Measurements from ENCODE around the gene DLEC1.
"Not testable (repeated sequence)": the region's sequence is repeated elsewhere in the genome, so short reads cannot be mapped to it uniquely, and the experiment has no call there.

The DLEC1 gene

DNA sequence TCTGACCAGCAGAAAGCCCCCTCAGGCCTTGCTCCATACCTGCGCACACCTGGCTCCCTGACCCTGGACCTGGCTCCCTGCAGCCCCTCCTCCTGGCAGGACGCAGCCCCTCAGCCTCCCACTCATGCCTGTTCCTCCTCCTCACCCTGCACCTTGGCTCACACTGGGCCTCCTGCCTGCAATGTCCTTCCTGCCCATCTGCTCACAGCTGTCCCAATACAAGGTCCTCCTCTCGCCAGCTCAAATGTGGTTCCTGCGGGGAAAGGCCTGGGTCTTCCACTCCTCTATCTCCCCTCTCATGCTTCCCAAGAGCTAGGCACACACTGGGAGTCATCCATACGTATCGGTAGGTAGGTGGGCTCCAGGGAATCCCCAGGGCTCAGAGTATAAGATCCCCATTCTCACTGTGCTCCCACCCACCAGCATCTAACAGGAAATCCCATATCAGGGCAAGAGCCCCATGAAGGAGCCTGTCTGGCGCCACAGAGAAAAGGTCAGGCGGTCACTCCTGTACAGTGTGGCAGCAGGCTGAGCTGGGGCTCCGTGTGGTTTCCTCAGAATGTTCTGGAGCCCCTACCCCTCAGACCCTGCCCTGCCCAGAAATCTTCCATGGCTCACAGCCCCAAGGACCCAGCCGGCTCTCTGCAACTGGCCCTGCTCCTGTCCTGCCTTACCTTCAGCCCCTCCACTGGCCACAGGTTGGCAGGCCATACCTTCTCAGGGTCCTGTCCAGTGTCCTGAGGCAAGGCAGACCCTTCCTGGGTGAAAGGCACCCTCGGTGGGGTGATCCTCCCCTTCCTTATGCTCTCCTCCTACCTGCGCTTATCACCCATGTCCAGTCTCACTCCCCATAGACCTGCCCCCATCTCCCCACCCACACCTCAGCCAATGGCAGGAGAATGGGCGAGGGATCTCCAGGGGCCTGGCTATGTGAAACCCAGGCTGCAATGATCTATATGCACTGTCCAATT, 20.4 kb upstream of the DLEC1 start:
- DNase-seq: no peak

DNA sequence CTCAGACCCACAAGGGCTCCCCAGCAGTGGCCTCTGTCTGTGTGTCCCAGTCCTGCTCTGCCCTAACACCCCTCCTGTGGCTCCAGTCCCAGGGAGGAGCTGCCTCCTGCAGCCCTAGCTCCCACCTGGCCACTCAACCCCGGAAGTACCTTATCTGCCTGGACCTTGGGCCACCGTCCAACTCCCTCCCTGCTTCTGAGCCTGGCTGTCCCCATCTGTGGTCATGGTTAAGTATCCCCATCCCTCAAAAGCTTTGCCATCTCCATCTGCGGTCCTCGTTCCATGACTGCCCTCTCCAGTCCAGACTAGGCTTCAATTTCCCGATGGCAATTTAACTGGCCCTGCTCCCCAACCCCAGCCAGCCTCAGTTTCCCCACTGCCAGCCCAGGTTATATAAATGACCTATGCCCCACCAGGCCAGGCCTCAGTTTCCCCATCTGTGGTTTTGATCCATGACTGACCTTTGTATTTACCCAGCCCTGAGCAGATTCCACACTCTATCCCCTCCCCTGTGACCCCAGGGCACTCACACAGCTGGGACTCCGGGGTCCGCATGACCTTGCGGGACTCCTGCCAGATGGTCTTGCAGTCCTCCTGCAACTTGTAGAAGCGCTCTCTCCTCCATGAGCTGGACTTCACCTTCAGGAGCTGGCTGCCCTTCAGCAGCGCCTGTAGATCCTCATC, 19.2 kb upstream of the DLEC1 start:
- no peak for DNase-seq

DNA sequence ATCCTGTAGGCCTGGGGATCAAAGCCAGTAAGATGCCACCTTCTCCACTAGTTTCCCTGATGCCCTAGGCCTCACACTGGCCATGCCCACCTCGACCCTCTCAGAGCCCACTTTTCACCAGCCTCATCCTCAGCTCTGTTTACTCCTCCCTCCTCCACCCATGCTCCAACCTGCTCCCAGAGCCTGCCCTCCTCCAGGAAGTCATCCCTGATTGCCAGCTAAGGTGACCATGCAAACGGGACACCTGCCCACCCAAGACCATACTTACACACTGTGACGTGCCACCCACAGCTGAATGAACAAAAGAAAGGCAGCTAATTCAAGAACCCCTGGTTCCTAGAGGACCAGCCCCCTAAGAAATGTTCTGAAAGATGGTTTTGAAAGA, 18.7 kb upstream of the DLEC1 start:
- DNase-seq: no peak

DNA sequence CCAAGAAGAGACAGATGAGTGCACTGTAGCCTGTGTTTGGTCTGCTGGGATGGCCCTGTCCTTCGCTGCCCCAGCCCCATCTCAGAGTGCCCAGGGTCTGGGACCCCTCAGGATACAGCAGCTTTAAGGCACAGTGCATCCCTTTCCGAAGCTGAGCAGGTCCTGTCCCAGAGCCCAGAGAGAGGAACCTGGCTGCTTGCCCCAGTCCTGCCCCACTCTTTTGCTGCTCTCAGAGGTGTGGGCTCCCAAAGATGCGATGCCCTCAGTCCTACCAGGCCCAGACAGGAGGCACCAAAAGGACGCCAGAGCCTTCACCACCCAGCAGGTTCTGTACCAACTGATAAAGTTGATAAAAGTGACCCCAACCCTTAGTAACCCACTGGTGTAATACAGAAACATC, 17.8 kb upstream of the DLEC1 start:
- no peak for DNase-seq

DNA sequence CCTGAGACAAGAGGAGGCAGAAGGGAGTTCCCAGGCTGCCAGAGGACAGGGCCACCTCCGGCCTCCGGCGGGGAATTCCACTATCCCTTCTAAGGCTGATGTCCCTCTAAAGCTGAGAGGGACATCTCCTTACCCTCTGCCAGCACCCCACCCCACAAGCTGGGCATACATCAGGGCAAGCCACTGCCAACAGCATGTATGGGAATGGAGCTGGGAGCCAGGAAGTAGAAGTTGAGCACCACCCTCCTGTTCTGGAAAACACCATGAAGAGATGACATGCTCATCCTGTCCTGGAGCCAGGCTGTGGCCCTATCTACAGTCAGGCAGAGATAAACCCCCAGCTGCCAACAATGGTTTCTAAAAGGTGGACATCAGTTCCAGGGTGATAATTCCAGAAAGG, 16.7 kb upstream of the DLEC1 start:
- no peak for DNase-seq

DNA sequence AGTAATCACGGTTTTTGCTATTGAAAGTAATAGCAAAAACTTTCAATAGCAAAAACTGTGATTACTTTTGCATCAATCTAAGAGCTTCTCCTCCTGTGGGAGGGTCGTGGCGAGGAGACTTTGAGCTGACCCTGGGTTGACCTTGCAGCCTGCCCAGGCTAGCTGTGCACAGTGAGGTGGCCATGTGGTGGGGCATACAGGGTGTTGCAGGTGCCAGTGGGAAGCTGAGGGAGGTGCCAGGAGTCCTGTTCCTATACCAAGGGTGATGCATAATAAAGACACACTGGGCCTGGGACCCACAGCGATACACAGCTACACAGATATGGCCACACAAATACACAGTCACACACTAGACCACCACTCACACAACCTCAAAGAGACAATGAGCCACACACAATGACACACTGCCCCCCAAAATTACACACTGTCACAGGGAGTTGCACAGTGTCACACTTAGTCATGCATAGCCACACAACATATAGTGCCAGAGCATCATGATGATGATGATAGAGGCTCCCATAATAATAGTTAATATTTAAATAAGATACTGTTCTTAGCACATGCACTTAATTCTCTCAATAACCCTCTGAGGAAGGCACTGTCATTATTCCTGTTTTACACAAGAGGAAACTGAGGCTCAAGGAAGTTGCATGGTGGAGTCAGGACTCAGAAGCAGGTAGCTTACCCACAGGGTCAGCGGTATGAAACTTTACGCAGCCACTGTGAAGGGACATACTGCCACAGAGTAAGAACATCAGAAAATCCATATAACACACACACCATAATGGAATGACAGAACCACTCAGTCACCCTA, 15.9 kb upstream of the DLEC1 start:
- no peak for DNase-seq

DNA sequence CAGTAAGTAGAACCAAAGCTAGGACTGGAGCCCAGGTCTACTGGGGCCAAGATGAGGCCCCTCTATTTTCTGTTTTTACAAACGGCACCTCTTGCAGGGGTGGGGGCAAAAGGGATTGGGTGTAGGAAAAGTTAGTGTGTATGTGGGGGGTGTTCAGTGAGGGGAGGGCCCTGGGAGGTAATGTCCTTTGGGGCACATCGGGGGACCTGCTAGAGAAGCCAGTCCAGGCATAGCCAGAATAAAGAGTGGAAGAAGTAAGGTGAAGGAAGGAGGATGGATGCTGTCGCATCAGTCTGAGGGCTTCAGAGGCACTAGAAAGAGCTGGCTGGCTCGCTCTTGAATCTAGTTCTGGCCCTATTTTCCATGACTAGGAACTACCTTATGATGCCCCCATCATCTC, 12.2 kb upstream of the DLEC1 start:
- no peak for DNase-seq

DNA sequence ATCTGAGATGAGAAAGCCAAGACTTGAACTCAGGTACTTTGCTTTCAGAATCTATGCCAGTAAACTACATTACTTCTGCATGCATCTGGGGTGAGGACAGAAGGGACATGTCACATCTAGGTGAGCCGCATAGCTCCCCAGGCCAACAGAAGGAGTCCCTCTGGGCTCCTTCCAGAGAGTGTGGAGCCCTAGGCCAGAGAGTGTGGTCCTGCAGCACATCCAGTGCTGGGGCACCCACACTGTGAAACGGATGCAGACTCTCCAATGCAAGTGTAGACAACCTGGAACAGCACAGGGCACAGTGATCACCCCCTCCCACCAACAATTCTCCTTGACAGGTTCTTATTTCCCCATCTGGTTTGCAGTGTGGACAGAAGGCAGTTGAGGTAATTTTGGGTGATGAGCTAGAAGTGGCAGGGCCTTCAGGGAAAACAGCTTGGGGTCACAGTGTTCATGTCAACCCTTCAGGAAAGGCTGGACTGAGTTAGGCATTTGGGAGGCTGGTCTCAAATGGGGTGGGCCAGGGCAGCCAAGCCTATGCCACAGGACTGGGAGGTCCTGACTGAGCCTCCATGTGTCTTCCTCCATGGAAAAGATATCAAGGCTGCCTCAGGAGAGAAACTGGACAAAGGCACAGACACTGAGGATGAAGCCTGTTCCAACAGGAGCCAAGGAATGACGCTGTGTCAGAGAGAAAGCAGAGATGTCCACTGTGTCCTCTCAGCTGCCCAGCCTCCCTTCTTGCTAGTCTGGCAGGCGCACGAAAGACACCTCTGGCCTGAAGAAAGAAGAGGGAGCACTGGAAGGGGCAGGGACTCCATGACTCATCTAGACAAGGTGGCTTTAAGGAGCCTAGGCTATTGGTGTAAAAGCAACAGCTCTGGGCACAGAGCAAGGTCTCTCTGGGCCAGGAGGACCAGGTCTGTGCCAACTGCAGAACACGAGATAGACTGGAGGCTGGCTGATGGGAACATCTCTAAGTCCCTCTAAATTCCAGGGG, 11.2 kb upstream of the DLEC1 start:
- no peak for DNase-seq

DNA sequence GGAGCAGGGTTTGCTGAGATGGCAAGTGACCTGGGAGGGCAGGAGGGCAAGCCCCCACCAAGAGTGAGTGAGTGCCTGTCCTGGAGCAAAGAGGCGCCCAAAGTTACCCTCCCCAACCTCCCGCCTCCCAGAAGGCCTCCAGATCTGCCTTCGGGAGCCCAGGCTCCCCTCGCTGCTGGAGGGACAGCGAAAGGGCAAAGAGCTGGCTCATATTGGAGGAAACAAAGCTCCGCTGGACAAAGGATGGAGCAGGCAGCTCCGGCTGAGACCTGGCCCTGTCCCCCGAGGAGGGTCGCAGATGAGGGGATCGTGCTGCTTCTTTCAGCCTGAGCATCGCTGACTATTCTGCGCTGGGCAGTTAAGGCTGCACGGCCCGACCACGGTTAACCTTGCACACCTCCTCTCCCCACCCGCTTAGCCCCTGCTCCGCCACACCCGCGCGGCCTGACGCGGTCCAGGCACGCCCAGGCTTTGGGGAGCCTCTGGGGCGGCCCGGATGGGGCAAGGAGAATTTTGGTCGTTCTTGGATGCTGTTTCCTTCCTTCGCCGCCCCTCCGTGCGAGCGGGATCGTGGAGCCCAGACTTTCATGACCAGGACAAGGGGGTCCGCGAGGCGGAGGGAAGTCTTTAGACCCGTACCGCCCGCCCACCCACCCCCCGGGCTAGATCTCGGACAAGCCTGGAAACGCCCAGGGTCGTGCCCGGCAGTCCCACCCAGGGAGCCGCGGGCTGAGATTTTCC, 10.2 kb upstream of the DLEC1 start:
- DNase-seq: no peak

DNA sequence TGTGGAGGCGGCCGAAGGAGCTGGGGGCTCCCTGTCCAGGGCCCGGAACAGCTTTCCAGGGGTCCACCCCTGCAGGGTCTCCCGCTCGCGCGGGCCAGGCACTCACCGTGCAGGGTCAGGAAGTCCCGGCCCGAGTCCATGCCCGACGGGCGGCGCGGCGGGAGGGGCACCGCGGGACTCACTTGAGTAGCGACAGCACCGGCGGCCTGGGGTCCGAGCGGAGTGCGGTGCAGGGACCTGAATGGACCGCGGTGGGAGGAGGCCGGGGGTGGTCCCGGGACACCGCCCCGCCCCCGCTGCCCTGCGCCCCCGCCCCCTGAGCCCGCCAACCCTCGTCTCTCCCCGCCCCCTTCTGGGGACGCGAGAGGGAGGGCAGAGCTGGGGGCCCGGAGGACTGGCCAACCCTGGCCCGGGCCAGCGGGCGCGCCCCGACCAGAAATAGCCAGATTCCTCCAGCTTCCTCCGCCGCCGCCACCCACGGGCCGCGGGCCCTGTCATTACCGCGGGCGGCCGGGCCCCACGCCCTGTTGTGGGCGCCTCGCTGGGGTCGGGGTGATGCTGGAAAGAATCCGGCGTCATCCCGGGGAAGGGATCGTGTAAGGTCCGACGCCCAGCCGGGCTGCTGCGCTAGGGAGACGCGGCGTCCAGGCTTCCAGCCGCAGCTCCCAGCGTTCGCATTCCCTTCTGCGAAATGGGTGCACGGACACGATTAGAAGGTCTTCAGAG, 9.4 kb upstream of the DLEC1 start, which contains the start of gene PLCD1:
TSS of gene PLCD1 (minus strand) at position 243 of the 726 bp plus-strand sequence. CDS start at position 140, 103 bp downstream.
- no peak for DNase-seq

DNA sequence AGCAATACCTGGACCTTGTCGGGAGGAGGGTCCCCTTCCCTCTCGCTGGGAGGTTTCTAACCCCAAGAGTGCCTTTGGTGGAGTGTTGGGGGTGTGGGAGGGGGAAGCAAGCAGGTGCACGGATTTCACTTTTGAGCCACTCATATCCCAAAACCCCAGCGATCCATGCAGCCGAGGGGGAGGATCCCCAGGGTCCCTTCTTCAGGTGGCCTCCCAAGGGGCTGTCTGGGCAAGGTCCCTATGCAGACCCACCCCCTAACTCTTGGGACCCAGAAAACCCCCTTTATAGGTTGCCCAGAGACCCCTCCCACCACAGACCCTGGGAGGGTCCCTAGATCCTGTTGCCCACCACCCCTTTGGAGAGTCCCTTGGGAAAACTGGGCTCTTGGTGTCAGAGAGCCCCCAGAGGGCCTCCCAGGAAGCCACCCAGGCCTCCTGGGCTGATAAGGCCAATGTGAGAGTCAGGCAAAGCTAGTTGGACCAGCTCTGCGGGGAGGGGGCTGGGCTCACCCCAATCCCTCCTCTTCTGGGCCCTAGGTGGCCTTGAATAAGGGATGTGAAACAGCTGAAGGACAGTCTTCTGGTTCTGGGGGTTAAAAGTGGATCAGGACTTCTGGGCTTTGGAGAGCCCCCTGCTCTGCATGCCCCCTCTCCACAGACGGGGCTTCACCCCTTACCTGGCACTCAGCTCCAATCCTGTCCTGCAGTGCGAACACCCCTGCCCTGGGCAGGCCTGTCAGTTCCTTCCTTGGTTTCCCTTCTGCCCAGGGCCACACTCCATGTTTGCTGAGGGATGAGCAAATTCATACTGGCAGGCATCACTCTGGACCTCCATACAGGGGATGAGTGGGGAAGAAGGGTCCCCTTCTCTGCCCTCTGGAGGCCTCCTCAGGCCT, 8.6 kb upstream of the DLEC1 start:
- DNase-seq: no peak

DNA sequence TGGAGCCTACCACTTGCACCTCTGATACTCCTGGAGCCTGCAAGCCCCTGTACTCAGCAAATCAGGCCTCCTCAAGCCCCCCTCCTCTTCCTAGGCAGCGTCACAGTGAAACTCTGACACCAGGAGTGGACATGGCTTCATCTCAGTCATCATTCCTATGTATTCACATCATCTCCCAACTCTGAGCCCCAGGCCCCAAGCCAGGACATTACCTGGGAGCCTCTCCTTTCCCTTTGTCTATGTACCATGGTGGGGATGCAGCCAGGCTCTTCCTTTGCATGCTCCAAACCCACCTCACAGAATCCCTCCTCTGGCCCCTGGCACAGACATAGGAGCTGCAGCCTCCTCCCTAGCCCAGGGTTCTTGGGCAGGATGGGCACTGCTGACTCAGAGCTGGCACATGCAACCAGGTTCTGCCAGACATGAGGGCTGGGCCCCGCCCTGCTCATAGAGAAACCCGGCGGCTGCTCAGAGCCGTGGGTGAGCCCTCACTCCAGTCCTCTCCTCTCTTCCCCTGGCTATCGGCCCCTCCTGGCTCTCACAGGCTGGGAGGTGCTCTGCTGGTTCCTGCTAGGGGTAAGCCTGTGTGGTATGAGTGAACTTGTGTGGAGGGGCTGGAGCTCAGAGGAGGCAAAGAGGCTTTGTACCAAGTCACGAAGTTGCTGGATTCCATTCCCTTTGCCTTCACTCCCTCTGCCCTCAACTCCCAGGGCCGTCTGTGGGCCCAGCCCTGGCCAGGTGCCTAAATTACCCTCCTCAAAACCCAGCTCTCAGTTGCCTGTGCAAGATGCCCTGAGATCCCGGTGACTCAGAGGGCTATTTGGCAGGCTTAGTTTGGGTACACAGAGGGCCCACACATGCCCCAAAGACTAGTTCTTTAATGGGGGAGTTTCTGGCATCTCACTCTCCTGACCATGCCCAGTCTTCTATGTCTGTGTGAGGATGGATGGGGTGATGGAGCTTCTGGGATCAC, 7.7 kb upstream of the DLEC1 start:
- DNase-seq: no peak

DNA sequence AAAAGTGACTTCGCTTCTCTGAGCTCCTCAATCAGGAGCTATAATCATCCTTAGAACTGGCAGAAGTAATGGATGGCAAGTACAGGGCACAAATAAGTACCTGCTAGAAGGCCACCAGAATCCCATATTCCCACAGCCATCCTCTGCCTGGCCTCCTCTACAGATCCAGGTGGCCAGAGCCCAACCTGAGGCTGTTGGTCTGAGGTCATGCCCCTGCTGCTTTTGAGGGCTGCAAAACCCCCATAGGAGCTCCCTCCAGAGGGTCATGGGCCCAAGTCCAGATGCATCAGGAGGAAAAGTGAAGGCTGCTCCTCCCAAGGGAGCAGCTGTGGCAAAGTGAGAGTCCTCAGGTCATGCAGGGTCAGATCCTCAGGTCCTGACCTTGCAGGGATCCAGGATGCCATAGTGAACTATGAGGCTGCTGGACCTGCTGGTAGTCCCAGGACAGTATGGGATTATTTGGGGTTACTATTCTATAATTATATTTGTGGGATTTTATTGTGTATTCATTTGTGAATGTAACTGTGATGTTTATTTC, 6.6 kb upstream of the DLEC1 start:
- no peak for DNase-seq

DNA sequence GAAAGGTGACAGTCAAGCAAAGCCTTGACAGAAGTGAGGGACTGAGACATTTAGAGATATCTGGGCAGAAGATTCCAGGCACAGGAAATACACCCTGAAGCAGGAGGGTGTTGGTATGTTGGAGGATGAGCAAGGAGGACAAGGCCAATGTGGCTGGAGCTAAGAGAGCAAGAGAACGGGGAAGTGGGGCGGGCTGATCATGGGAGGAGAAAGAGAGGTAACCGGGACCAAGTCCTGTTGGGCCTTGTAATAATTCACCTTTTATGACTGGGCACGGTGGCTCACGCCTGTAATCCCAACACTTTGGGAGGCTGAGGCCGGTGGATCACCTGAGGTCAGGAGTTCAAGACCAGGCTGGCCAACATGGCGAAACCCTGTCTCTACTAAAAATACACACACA, 5.4 kb upstream of the DLEC1 start:
- DNase-seq: not testable (repeated sequence)

DNA sequence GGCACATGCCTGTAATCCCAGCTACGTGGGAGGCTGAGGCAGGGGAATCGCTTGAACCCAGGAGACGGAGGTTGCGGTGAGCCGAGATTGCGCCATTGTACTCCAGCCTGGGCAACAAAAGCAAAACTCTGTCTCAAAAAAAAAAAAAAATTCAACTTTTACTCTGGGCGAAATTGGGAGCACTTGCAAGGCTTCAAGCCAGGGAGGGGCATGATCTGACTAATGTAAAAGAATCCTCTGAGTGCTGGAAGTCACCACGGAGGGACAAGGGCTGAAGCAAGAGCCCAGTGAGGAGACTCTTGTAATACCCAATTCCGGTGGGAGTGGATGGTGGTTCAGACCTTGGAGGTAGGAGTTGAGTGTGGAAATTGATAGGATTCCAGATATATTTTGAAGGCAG, 4.7 kb upstream of the DLEC1 start:
- DNase-seq: not testable (repeated sequence)

DNA sequence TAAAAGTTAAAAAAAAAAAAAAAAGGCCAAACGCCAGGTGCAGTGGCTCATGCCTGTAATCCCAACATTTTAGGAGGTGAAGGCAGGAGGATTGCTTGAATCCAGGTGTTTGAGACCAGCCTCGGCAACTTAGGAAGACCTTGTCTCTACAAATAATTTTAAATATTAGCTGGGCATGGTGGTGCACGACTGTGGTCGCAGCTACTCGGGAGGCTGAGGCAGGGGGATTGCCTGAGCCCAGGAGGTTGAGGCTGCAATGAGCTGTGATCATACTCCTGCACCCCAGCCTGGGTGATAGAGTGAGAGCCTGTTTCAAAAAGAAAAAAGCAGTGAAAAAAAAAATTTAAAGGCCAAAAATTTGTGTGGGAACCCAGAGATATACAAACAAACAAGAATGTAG, 2.7 kb upstream of the DLEC1 start:
- no peak for DNase-seq

DNA sequence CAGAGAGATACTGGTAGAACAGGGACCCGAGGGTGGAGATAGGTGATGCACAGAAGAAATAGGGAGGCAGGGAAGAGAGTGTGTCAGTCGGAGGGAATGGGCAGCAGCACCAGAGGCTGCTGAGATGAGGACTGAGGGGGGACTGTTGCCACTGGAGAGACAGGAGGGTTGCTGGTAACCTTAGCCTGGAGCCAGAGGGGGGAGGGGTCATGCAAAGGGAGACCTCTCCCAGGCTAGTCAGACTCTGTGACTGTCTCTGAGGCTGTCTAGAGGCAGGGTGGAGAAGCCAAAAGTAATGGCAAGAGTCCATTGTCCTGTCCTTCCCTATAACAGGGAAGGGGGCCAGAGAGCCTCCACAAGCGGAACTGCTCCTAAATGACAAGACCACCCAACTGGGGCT, 2.1 kb upstream of the DLEC1 start:
- no peak for DNase-seq

DNA sequence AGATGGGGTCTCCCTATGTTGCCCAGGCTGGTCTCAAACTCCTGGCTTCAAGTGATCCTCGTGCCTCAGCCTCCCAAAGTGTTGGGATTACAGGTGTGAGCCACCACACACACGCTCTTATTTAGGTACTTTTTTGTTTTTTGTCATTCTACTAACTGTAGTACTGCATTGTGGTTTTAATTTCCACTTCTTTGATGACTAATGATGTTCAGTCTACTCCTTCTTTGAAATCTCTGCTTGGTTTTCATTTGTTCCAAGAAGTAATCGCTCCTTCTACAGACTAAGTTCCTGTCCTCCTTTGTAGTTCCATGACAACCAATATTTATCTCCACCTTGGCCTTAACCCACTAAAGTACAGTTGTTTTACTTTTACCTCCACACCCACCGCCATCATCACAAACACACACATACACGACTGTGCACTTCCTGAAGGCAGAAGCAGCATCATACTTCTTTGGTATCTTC, 529 bp upstream of the DLEC1 start:
- DNase-seq: no peak

All from DMS79 treated with DMSO at 0.1 percent for 48 hours (cell line).